Caco-2 (cell line): ENCODE data around the gene PSMA3. TPM values are rescaled to one million over a fixed set of nuclear protein-coding genes. Genes with fewer than 3 reads are reported as not detected.
A peak's percentile ranks its signal among the peaks of the same experiment; 100 is the strongest.

Experiments
- BruUV-seq: library from RNA; stranded (reverse); fragments of 400-500 nt; replicated peaks from 2 replicates; lab custom pipeline; 2021; lab: Mats Ljungman, UMichigan
- CTCF ChIA-PET: fragments of 300-600 bp; sonication (Branson Sonifier 250); formaldehyde crosslinking; loops from one replicate; lab custom pipeline; 2022; ENCODE audit warnings: antibody characterized with exemption; lab: Charles Lee
- POLR2A ChIA-PET: fragments of 300-600 bp; sonication (Branson Sonifier 250); formaldehyde crosslinking; loops from one replicate; lab custom pipeline; 2022; ENCODE audit warnings: antibody characterized with exemption; lab: Charles Lee
- DNase-seq, 2 experiments: peaks; one replicate each; pipeline versions ENCODE4 v3.0.0 to v3.0.0-alpha.2; 2020 to 2022
- H3K27me3 ChIP-seq: replicated peaks from 2 replicates; pipeline ENCODE4 v1.6.0; 2011; ENCODE audit warnings: low read length; ENCODE audit not compliant: control insufficient read depth, insufficient read depth
- H3K36me3 ChIP-seq: 2 replicates; pipeline ENCODE4 v1.5.1; 2011; ENCODE audit warnings: low read length; ENCODE audit not compliant: control insufficient read depth, insufficient read depth
- H3K4me1 ChIP-seq: fragments of 250-450 bp; sonication (Bioruptor Pico); 2 replicates; pipeline ENCODE4 v1.5.1; 2020; ENCODE audit warnings: mild to moderate bottlenecking
- H3K4me3 ChIP-seq: 2 replicates; pipeline ENCODE4 v1.5.1; 2011; ENCODE audit warnings: low read depth, mild to moderate bottlenecking, control low read depth, low read length
- H3K9me3 ChIP-seq: fragments of 250-450 bp; sonication (Bioruptor Pico); 2 replicates; pipeline ENCODE4 v1.5.1; 2020; ENCODE audit warnings: mild to moderate bottlenecking, moderate library complexity
- H3K27ac Mint-ChIP-seq: one replicate; pipeline ENCODE4 v1.8.0; 2022; ENCODE audit warnings: mixed read lengths; ENCODE audit not compliant: unreplicated experiment
- H3K27me3 Mint-ChIP-seq: one replicate; pipeline ENCODE4 v1.8.0; 2022; ENCODE audit warnings: mixed read lengths; ENCODE audit not compliant: insufficient read depth, unreplicated experiment
- H3K36me3 Mint-ChIP-seq: one replicate; pipeline ENCODE4 v1.8.0; 2022; ENCODE audit warnings: mild to moderate bottlenecking, mixed read lengths; ENCODE audit not compliant: insufficient read depth, unreplicated experiment
- H3K4me1 Mint-ChIP-seq: one replicate; pipeline ENCODE4 v1.8.0; 2022; ENCODE audit warnings: low read depth, mixed read lengths; ENCODE audit not compliant: unreplicated experiment
- H3K4me3 Mint-ChIP-seq: one replicate; pipeline ENCODE4 v1.8.0; 2022; ENCODE audit warnings: mild to moderate bottlenecking, moderate library complexity, mixed read lengths; ENCODE audit not compliant: unreplicated experiment
- H3K9me3 Mint-ChIP-seq: one replicate; pipeline ENCODE4 v1.8.0; 2022; ENCODE audit warnings: mixed read lengths; ENCODE audit not compliant: unreplicated experiment
- CTCF ChIP-seq, 2 experiments: fragments of 200-600 bp in 1 of 2; IDR thresholded peaks; 1 replicate in 1 of 2; 2 replicates in 1 of 2; pipeline versions ENCODE4 v1.5.1 to v1.8.0; 2011 to 2022; ENCODE audit warnings: antibody characterized with exemption in 1 of 2, control low read depth in 1 of 2, inconsistent platforms in 1 of 2, low read depth in 1 of 2, low read length in 1 of 2, mild to moderate bottlenecking in 1 of 2, moderate library complexity in 1 of 2; ENCODE audit not compliant: insufficient read depth in 1 of 2, severe bottlenecking in 1 of 2, unreplicated experiment in 1 of 2
- intact Hi-C: fragments of 100-400 bp; cut with micrococcal nuclease; formaldehyde crosslinking; loops from one replicate; pipeline ENCODE4 v1.10.0; 2022; ENCODE audit not compliant: unreplicated experiment
- total RNA-seq: library from RNA; stranded (reverse); gene quantifications from 2 replicates; pipeline ENCODE4 v1.2.3, GENCODE V29; 2022

The PSMA3 gene
- total RNA-seq, 1 experiment from 2014 or later = 334 TPM

DNA sequence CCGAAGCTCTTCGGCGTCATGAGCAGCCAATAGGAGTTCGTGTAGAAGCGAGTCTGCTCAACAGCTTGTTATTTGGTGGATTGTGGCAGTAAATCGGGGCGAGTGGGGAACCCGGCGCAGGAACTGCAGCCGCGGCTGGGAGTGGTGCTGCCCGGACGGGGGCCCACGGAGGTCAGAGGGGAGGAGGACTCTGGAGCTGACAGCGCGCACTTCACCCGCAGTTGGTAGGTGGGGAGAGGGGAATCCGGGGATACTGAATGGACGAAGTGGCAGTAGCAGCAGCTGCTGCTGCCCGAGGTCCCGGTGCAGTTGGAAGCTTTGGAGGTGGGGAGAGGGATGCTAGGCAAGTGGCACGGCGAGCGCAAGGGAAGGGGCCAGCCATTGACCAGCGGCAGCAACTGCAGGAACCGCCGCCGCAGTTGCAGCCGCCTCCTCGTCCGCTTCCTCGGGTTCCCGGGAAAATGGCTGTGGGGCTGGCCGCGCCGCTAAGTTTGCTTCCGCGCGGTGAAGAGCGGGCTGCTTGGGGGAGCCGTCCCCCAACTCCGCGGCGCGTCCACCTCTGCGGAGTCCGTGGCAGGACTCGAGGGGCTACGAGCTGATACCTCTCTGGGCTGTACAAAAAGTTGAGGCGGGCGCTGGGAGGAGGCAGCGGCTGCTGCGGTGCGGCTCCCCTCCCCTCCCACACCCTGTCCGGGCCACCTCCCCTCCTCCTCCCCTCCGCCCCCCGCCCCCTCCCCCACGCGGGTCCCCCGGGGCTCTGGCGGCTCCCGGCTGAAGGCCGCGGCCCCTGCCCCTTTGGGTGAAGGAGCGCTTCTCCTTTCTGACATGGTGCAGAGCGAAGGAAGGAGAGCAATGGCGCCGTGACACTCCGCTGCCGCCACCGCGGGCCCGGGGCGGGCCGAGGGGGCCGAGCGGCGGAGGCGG, 54.1 kb downstream of the PSMA3 start, which contains the start of gene ARID4A:
TSS of gene ARID4A (plus strand) at position 79 of the 924 bp plus-strand sequence. CDS start 1,300 bp downstream, outside the sequence.
- intact Hi-C loops = loop anchor here (1.0 to 5.0 kb wide), 4 partner anchors 41 to 98 kb away; partner anchors contain the start of genes ACTR10, PSMA3 and TOMM20L
- Histone ChIP-seq H3K4me1 (peaks cover 7% of the 10 kb centered on the region; the same call in 1 of the 2 replicates), H3K27me3 (no peaks in the 10 kb centered on the region), H3K36me3 (peaks cover 2% of the 10 kb centered on the region), H3K9me3 (no peaks in the 10 kb centered on the region), H3K4me3 (peak within 1 kb of the TSS; percentile 85)
- peak in 1 of 2 experiments; percentile 39 for DNase-seq
- Mint-ChIP-seq H3K9me3 (no peaks in the 10 kb centered on the region), H3K4me1 (no peaks in the 10 kb centered on the region), H3K4me3 (no peak within 1 kb of the TSS), H3K36me3 (peaks cover 35% of the 10 kb centered on the region), H3K27ac (peak within 1 kb of the TSS; percentile 74), H3K27me3 (no peaks in the 10 kb centered on the region)
- POLR2A ChIA-PET = interaction anchor here (0.5 to 1.9 kb wide), 16 partner anchors 9 to 1950 kb away, joined by 3 to 27 read pairs (median 4); partner anchors contain the start of genes PSMA3 and TOMM20L
- no TSS peak for BruUV-seq
- CTCF ChIA-PET = interaction anchor here (0.5 to 1.9 kb wide), 6 partner anchors 11 to 97 kb away, joined by 3 to 12 read pairs (median 6); partner anchors contain the start of genes PSMA3 and TOMM20L
- no peak for TF ChIP-seq CTCF (IDR thresholded peaks at IDR 0.05; ENCODE audit: insufficient read depth in 1 of 2, low read depth in 1 of 2, low read length in 1 of 2, severe bottlenecking in 1 of 2, unreplicated experiment in 1 of 2)

DNA sequence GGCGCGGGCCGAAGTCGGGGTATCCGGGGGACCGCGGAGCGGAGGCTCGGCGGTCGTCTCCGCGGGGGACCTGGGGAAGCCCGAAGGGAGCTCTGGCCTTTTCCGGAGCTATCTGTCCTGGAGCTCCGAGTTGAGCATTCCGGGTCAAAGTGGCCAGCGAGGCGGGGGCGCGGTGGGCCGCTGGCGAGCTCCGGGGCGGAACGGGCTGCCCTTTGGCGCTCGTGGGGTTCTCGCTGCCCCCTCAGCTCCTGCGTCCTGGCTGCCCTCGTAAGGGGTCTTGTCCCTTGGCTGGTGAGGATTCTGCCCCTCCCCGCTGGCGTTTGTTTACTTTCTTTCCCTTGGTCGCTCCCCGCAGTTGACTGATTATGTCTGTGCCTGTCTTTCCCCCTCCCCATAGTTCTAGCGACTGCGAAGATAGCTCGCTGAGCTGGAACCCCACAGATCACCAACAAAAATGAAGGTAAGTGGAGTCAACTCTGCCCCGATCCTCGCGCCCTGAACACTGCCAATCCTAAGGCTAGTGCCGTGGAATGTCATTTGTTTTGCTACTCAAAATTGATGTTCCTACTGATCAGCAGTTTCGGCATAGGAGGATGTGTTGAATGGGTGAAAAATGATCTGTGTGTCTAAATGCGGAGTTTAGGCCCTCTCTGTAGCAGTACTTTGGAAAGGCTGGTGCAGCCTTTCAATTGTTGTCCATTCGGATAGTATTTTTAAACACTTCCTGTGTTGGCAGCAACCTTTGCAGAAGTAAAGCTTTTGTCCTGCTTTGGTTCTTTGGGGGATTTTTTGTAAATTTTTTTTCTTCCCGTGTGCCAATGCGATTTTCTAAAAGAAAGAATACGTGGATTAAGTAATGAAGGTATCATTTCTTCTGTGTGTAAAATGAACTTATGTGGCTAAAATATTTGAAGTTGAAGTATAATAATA, 55.0 kb downstream of the PSMA3 start:
- ChIA-PET CTCF (interaction anchor here (1.9 kb wide), 1 partner anchor 96 kb away, joined by 12 read pairs; the partner anchor contains the start of gene TOMM20L), POLR2A (interaction anchor here (0.6 to 0.9 kb wide), 3 partner anchors 10 to 1030 kb away, joined by 3 read pairs; no protein-coding TSS in a partner anchor)
- Mint-ChIP-seq H3K4me3 (no peak overlapping the region), H3K4me1 (no peaks in the 10 kb centered on the region), H3K9me3 (no peaks in the 10 kb centered on the region), H3K36me3 (peaks cover 26% of the 10 kb centered on the region), H3K27me3 (no peaks in the 10 kb centered on the region), H3K27ac (peak overlapping the region; percentile 74)
- BruUV-seq = TSS peak; percentile 35
- Histone ChIP-seq H3K27me3 (no peaks in the 10 kb centered on the region), H3K4me3 (peak overlapping the region; percentile 85), H3K9me3 (no peaks in the 10 kb centered on the region), H3K36me3 (peaks cover 2% of the 10 kb centered on the region), H3K4me1 (peaks cover 7% of the 10 kb centered on the region; the same call in 1 of the 2 replicates)
- no peak for TF ChIP-seq CTCF (IDR thresholded peaks at IDR 0.05; ENCODE audit: insufficient read depth in 1 of 2, low read depth in 1 of 2, low read length in 1 of 2, severe bottlenecking in 1 of 2, unreplicated experiment in 1 of 2)
- peak in 1 of 2 experiments; percentile 39 for DNase-seq
- intact Hi-C loops = loop anchor here (5.0 kb wide), 1 partner anchor 42 kb away; no protein-coding TSS in a partner anchor
